A549 (cell line): ENCODE results near the gene TRAPPC11.

Experiments used
- CEBPB ChIP-seq, 2 experiments: fragments of >200 bp in 1 of 2; sonication (Bioruptor Twin) in 1 of 2; formaldehyde crosslinking in 1 of 2; IDR thresholded peaks; 2 replicates each; pipeline ENCODE4 v1.6.1; 2012 to 2016
- CTCF ChIP-seq: fragments of >200 bp; sonication (Bioruptor Twin); formaldehyde crosslinking; IDR thresholded peaks from 3 replicates; pipeline ENCODE4 v1.5.1; 2016
- EP300 ChIP-seq, 2 experiments: fragments of >200 bp; sonication (Bioruptor Twin); formaldehyde crosslinking; IDR thresholded peaks; 2 replicates in 1 of 2; 3 replicates in 1 of 2; pipeline ENCODE4 v1.6.1; 2016 to 2017
- MAFK ChIP-seq: fragments of 450-650 bp; IDR thresholded peaks from 2 replicates; pipeline ENCODE4 v1.6.1; 2014; ENCODE audit not compliant: partially characterized antibody
- POLR2A ChIP-seq: IDR thresholded peaks from 2 replicates; pipeline ENCODE4 v1.6.1; 2012; ENCODE audit warnings: mild to moderate bottlenecking, low read length
- RCOR1 ChIP-seq: fragments of 150-350 bp; IDR thresholded peaks from 2 replicates; pipeline ENCODE4 v1.6.1; 2014; ENCODE audit warnings: antibody characterized with exemption, low read length, low read depth
- RFX5 ChIP-seq: fragments of 450-650 bp; IDR thresholded peaks from 2 replicates; pipeline ENCODE4 v1.7.1; 2014; ENCODE audit warnings: antibody characterized with exemption, mild to moderate bottlenecking, moderate library complexity
- USF2 ChIP-seq: fragments of 450-650 bp; IDR thresholded peaks from 2 replicates; pipeline ENCODE4 v1.6.1; 2014; ENCODE audit warnings: antibody characterized with exemption

DNA sequence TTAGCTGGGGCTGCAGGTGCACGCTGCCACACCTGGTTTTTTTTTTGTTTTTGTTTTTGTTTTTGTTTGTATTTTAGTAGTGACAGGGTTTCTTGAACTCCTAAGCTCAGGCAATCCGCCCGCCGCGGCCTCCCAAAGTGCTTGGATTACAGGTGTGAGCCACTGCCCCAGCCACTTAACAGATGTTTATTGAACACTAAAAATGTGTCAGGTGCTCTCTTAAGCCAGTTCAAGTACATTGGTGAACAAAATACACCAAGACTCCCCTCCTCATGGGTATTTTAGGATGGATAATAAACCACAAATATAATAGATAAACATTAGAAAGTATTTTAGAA is 69.9 kb downstream of the TRAPPC11 start:
- TF ChIP-seq CTCF (no peak), USF2 (no peak), POLR2A (no peak), RCOR1 (no peak), EP300 (IDR thresholded peaks at IDR 0.05) (no peak), MAFK (no peak), CEBPB (IDR thresholded peaks at IDR 0.05) (no peak), RFX5 (no peak)
